ENCODE data around the gene CAV1.

Gene CAV1

DNA sequence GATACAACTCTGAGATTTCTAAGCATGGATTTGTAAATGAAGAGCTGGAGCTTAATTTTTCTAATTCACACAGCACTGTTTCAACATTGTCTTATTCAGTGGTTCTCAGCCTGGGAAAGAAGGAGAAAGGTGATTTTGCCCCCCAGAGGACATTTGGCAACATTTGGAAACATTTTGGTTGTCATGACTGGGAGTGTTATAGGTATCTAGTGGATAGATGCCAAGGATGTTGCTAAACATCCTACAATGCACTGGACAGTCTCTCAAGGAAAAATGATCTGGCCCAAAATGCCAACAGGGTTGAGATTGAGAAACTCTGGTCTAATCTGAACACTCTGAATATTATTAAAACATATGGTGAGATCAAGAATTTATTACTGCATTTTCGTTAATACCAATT lies 29.1 kb upstream of the CAV1 start:
- H3K36me3 ChIP-seq (ENCODE audit: control insufficient read depth, insufficient read depth, low read length), result no peaks in the 10 kb centered on the region
- peaks cover 5% of the 10 kb centered on the region for H3K4me1 ChIP-seq (ENCODE audit: control insufficient read depth, insufficient read depth, low read length)
- no peaks in the 10 kb centered on the region for H3K9me3 ChIP-seq (ENCODE audit: control insufficient read depth, insufficient read depth, low read length)
- H3K4me3 ChIP-seq (ENCODE audit: low read depth, low read length), result no peak overlapping the region
- H3K27me3 ChIP-seq (ENCODE audit: control insufficient read depth, insufficient read depth, low read length), result peaks cover 13% of the 10 kb centered on the region
- no peak overlapping the region for H3K9ac ChIP-seq (ENCODE audit: low read depth, low read length)

DNA sequence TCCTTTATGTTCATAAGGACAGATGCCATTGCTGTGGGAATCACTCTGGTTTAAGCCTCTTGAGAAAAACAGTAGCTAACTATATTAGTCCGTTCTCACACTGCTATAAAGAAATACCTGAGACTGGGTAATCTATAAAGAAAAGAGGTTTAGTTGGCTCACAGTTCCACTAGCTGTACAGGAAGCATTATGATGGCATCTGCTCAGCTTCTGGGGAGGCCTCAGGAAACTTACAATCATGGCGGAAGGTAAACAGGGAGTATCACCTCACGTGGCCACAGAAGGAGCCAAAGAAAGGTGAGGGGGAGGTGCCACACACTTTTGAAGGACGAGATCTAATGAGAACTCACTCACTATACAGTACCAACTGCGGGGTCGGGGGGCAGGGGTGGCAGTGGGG lies 28.2 kb upstream of the CAV1 start:
- Histone ChIP-seq H3K27me3 (ENCODE audit: control insufficient read depth, insufficient read depth, low read length) (peaks cover 22% of the 10 kb centered on the region), H3K36me3 (ENCODE audit: control insufficient read depth, insufficient read depth, low read length) (no peaks in the 10 kb centered on the region), H3K9me3 (ENCODE audit: control insufficient read depth, insufficient read depth, low read length) (no peaks in the 10 kb centered on the region), H3K4me1 (ENCODE audit: control insufficient read depth, insufficient read depth, low read length) (peaks cover 10% of the 10 kb centered on the region), H3K9ac (ENCODE audit: low read depth, low read length) (no peak overlapping the region), H3K4me3 (ENCODE audit: low read depth, low read length) (no peak overlapping the region)

DNA sequence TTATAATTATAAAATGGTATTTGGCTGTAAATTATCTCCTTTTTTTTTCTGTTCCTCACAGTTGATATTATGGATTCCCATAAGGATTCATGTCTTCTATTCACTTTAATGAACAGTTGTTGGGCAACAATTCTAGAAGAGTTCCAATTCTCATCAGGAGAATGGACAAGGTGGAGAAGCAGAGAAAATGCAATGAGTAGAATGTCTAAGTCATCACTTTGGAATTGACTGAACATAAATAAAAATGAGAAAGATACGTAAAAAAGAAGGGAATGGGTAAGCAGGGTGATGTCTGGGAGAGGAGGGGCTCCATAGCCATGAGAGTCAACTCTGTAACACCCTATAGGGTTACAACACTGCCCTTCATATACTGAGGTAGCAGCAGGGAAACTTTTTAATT lies 27.1 kb upstream of the CAV1 start:
- Histone ChIP-seq H3K9me3 (ENCODE audit: control insufficient read depth, insufficient read depth, low read length) (no peaks in the 10 kb centered on the region), H3K4me3 (ENCODE audit: low read depth, low read length) (no peak overlapping the region), H3K27me3 (ENCODE audit: control insufficient read depth, insufficient read depth, low read length) (peaks cover 26% of the 10 kb centered on the region), H3K36me3 (ENCODE audit: control insufficient read depth, insufficient read depth, low read length) (no peaks in the 10 kb centered on the region), H3K4me1 (ENCODE audit: control insufficient read depth, insufficient read depth, low read length) (peaks cover 10% of the 10 kb centered on the region), H3K9ac (ENCODE audit: low read depth, low read length) (no peak overlapping the region)

DNA sequence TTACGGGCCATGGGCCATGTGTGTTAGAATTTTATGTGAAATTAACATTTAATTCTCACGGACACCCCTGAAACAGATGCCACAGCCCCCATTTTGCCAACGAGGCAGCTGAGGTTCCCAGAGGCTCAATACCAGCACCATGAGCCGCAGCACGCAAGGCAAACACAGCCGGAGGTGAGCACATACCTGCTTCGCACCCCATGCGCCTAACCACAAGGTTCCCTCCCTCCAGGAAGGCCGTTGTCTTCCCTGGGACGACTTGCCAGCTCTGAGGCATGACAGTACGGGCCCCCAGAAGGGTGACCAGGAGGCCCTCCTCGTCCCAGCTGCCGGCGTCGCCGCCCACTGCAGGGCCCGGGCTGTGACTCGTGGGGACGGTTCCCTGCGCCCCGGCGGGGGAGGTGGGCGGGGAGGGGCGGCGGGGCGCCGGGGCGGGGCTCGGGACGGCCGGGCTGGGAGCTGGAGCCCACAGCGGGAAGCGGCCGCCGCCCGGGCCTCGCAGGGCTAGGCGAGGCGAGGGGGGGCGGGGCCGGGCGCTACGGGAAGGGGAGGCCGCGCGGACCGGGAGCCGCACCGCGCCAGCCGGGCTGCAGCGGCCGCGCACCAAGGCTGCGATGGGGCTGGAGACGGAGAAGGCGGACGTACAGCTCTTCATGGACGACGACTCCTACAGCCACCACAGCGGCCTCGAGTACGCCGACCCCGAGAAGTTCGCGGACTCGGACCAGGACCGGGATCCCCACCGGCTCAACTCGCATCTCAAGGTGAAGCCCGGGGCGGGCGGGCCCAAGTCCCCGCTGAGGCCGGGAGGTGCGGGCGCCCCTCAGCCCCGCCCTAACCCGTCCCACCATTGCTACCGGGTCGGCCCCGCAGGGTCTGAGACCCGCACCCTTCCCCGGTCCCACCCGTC lies 25.4 kb upstream of the CAV1 start, which contains the start of gene CAV2:
CAV2 (plus strand) TSS at position 571 of the 910 bp plus-strand sequence; CDS start at position 615, 44 bp downstream.
- H3K9ac ChIP-seq (ENCODE audit: low read depth, low read length), result peak within 1 kb of the TSS; percentile 39

DNA sequence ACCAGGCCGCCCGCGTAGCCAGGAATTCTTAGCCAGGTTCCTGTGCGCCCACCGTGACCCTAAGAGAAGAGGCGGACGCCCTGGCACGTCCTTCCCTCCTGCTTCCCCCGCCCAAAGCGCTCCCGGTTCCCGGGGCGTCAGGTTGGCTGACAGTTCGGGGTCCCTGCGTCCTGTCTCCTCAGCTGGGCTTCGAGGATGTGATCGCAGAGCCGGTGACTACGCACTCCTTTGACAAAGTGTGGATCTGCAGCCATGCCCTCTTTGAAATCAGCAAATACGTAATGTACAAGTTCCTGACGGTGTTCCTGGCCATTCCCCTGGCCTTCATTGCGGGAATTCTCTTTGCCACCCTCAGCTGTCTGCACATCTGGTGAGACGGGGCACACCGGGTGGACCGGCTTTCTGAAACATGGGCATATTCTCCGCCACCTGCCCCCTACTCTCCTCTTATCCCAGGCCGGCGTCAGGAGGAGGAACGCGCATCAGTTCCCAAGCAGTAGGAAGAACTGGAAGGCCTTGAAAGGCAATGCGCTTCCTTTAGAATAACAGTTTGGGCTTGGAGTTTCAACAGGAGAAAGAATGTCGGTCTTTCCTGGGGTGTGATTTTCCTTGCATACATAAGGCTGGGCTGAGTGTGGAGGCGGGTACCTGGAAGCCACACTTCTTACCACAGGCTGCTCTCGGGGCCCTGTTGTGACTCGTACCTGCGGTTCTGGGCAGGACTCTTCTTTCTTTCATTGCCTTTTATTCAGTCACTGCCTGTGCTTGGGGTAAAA lies 24.6 kb upstream of the CAV1 start:
- peaks cover 26% of the 10 kb centered on the region for H3K27me3 ChIP-seq (ENCODE audit: control insufficient read depth, insufficient read depth, low read length)
- peaks cover 10% of the 10 kb centered on the region for H3K4me1 ChIP-seq (ENCODE audit: control insufficient read depth, insufficient read depth, low read length)
- peak overlapping the region; percentile 39 for H3K9ac ChIP-seq (ENCODE audit: low read depth, low read length)
- H3K9me3 ChIP-seq (ENCODE audit: control insufficient read depth, insufficient read depth, low read length), result no peaks in the 10 kb centered on the region
- H3K36me3 ChIP-seq (ENCODE audit: control insufficient read depth, insufficient read depth, low read length), result no peaks in the 10 kb centered on the region
- peak overlapping the region; percentile 83 for H3K4me3 ChIP-seq (ENCODE audit: low read depth, low read length)

More for the DNA sequence above, 25.4 kb upstream of the CAV1 start, which contains the start of gene CAV2:
- Histone ChIP-seq H3K4me1 (ENCODE audit: control insufficient read depth, insufficient read depth, low read length) (peaks cover 10% of the 10 kb centered on the region), H3K27me3 (ENCODE audit: control insufficient read depth, insufficient read depth, low read length) (peaks cover 26% of the 10 kb centered on the region), H3K9me3 (ENCODE audit: control insufficient read depth, insufficient read depth, low read length) (no peaks in the 10 kb centered on the region), H3K4me3 (ENCODE audit: low read depth, low read length) (peak within 1 kb of the TSS; percentile 83), H3K36me3 (ENCODE audit: control insufficient read depth, insufficient read depth, low read length) (no peaks in the 10 kb centered on the region)

DNA sequence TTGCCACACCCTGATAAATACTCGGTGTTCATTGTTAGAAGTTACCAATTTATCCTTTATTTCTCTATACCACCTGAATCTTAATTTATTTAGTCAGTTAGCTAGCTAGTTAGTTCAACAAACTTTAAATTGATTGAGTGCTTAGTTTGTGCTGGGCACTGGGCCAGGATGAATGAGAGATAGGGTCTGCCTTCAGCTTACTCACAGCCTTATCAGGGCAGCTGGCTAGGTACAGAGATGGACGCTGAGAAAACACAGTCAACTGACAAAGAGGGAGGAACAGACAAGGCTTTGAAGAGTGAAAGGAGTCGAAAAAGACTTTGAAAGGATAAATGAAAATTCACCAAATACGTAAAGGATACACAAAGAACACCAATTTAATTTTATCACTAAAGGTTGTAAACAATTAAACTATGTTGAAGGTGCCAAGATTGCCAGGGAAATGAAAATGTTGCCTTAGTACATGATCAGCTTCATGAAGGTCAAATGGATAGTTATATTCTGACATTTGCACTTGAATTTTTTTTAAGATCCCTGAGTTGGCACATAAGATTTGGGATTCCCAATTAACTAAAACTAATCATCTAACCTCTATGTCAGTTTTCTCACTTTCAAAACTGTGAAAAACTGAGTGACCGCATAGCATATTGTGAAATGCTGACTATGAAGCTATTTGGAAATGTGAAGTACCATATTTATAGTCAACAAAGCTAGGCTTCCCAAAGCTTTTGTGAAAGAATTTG lies 23.2 kb upstream of the CAV1 start:
- Histone ChIP-seq H3K36me3 (ENCODE audit: control insufficient read depth, insufficient read depth, low read length) (no peaks in the 10 kb centered on the region), H3K9me3 (ENCODE audit: control insufficient read depth, insufficient read depth, low read length) (no peaks in the 10 kb centered on the region), H3K4me1 (ENCODE audit: control insufficient read depth, insufficient read depth, low read length) (peaks cover 10% of the 10 kb centered on the region), H3K27me3 (ENCODE audit: control insufficient read depth, insufficient read depth, low read length) (peaks cover 26% of the 10 kb centered on the region), H3K9ac (ENCODE audit: low read depth, low read length) (no peak overlapping the region), H3K4me3 (ENCODE audit: low read depth, low read length) (no peak overlapping the region)

DNA sequence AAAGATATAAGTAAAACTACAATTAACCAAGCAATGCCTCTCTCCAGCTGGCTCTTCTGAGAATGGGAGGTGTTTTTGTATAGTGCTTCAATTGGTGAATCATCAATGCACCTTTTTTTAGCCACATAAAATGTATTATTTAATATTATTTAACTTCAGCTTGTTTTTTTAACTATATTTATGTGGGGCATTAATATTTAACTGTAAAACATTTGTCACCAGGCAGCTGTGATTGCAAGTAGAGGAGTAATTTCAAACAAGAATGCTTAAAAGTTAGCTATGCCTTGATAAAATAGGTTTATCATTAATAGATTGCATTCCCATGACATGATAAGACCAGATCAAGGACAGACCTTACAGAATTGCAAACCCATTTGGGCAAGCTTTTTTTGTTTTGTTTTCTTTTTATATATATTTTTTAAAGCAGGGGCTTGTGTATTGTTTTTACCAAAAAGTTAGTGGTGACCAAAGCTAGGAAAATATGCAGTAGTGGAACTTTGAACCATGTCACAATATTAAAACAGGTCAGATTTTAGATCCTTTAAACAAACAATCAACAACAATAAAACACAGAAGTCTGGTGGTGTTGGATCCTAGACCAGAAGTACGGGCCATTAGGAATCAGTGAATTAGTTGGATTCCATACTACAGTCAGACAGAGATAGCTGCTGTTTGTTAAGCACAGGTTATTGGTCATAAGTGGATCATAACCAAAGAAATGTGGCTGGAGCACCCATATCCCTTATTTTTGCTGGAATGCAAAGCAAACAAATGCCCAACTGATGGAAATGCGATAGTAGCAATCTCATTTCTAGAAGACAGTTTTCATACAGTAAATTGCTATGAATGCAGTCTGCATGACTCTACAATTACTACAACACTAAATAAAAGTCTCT lies 22.4 kb upstream of the CAV1 start:
- peaks cover 10% of the 10 kb centered on the region for H3K4me1 ChIP-seq (ENCODE audit: control insufficient read depth, insufficient read depth, low read length)
- peaks cover 26% of the 10 kb centered on the region for H3K27me3 ChIP-seq (ENCODE audit: control insufficient read depth, insufficient read depth, low read length)
- H3K36me3 ChIP-seq (ENCODE audit: control insufficient read depth, insufficient read depth, low read length), result no peaks in the 10 kb centered on the region
- H3K4me3 ChIP-seq (ENCODE audit: low read depth, low read length), result no peak overlapping the region
- H3K9ac ChIP-seq (ENCODE audit: low read depth, low read length), result no peak overlapping the region
- H3K9me3 ChIP-seq (ENCODE audit: control insufficient read depth, insufficient read depth, low read length), result no peaks in the 10 kb centered on the region

DNA sequence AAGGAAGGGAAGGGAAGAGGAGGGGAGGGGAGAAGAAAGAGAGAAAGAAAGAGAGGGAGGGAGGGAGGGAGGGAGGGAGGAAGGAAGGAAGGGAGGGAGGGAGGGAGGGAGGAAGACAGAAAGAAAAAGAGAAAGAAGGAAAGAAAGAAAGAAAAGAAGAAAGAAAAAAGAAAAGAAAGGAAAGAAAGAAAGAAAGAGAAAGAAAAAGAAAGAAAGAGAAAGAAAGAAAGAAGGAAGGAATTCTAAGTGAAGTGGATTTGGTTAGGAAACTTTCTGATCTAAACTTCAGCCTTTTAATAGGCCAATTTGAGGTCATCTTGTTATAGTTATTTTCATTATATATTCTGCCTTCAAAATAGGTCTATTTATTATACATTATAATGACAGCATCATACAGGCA lies 21.0 kb upstream of the CAV1 start:
- H3K36me3 ChIP-seq (ENCODE audit: control insufficient read depth, insufficient read depth, low read length), result no peaks in the 10 kb centered on the region
- no peaks in the 10 kb centered on the region for H3K9me3 ChIP-seq (ENCODE audit: control insufficient read depth, insufficient read depth, low read length)
- H3K4me1 ChIP-seq (ENCODE audit: control insufficient read depth, insufficient read depth, low read length), result peaks cover 10% of the 10 kb centered on the region
- H3K27me3 ChIP-seq (ENCODE audit: control insufficient read depth, insufficient read depth, low read length), result peaks cover 22% of the 10 kb centered on the region
- H3K4me3 ChIP-seq (ENCODE audit: low read depth, low read length), result no peak overlapping the region
- no peak overlapping the region for H3K9ac ChIP-seq (ENCODE audit: low read depth, low read length)

DNA sequence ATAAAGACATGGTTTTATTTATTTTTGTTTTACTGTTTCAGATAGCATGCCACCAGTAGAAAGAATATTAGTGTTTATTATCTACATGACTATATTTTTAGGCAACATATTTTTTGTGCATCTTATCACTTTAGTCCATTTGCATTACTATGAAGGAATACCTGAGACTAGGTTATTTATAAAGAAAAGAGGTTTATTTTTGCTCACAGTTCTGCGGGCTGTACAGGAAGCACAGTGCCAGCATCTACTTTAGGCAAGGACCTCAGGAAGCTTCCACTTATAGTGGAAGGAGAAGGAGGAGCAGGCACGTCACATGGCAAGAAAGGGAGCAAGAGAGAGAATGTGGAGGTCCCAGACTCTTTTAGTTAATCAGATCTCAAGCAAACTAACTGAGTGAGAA lies 19.6 kb upstream of the CAV1 start:
- no peaks in the 10 kb centered on the region for H3K36me3 ChIP-seq (ENCODE audit: control insufficient read depth, insufficient read depth, low read length)
- H3K9ac ChIP-seq (ENCODE audit: low read depth, low read length), result no peak overlapping the region
- H3K9me3 ChIP-seq (ENCODE audit: control insufficient read depth, insufficient read depth, low read length), result no peaks in the 10 kb centered on the region
- H3K27me3 ChIP-seq (ENCODE audit: control insufficient read depth, insufficient read depth, low read length), result peaks cover 17% of the 10 kb centered on the region
- peaks cover 6% of the 10 kb centered on the region for H3K4me1 ChIP-seq (ENCODE audit: control insufficient read depth, insufficient read depth, low read length)
- no peak overlapping the region for H3K4me3 ChIP-seq (ENCODE audit: low read depth, low read length)

DNA sequence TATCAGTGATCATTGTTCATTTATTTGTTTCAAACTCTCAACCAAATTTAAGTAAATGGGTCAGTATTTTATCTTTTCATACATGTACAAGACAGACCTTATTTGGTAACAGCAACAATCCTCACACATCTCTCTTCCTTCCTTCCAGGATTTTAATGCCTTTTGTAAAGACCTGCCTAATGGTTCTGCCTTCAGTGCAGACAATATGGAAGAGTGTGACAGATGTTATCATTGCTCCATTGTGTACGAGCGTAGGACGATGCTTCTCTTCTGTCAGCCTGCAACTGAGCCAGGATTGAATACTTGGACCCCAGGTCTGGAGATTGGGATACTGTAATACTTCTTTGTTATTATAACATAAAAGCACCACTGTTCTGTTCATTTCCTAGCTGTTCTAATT lies 19.0 kb upstream of the CAV1 start:
- Histone ChIP-seq H3K36me3 (ENCODE audit: control insufficient read depth, insufficient read depth, low read length) (no peaks in the 10 kb centered on the region), H3K9ac (ENCODE audit: low read depth, low read length) (no peak overlapping the region), H3K4me3 (ENCODE audit: low read depth, low read length) (no peak overlapping the region), H3K9me3 (ENCODE audit: control insufficient read depth, insufficient read depth, low read length) (no peaks in the 10 kb centered on the region), H3K4me1 (ENCODE audit: control insufficient read depth, insufficient read depth, low read length) (peaks cover 4% of the 10 kb centered on the region), H3K27me3 (ENCODE audit: control insufficient read depth, insufficient read depth, low read length) (peaks cover 12% of the 10 kb centered on the region)

All from iPS-15b (cell line).